Astrocyte of the cerebellum (primary cell): Measurements from ENCODE around the gene DOC2B.
"Not testable (repeated sequence)": the region's sequence is repeated elsewhere in the genome, so short reads cannot be mapped to it uniquely, and the experiment has no call there.

ENCODE experiments used
- DNase-seq: peaks from one replicate; pipeline ENCODE4 v3.0.0-alpha.2; 2011; ENCODE audit warnings: low read depth
- H3K4me3 ChIP-seq: 2 replicates; pipeline ENCODE4 v1.5.1; 2011; ENCODE audit warnings: mild to moderate bottlenecking, low read depth, low read length, moderate library complexity
- CTCF ChIP-seq: IDR thresholded peaks from 2 replicates; pipeline ENCODE4 v1.5.1; 2012; ENCODE audit warnings: low read length, low read depth, moderate library complexity, mild to moderate bottlenecking; ENCODE audit errors: missing control alignments
- in situ Hi-C: cut with HindIII; loops from 2 replicates; pipeline ENCODE4 v1.10.0; 2017; ENCODE audit warnings: low sequenced_read_pairs

The DOC2B gene

GRCh38 chr17:144936-145670 is 36.3 kb downstream of the DOC2B start:
- H3K4me3 ChIP-seq, result no peak overlapping the region
- in situ Hi-C loops, result no loop called here
- DNase-seq, result no peak
- no peak for TF ChIP-seq CTCF

GRCh38 chr17:143785-144281 is 37.6 kb downstream of the DOC2B start:
- no peak overlapping the region for H3K4me3 ChIP-seq
- in situ Hi-C loops, result no loop called here
- peak; percentile 72 for TF ChIP-seq CTCF
- peak; percentile 9 for DNase-seq

- TF ChIP-seq CTCF, result no peak
- in situ Hi-C loops, result no loop called here
- no peak for DNase-seq
- no peak overlapping the region for H3K4me3 ChIP-seq
Measured at GRCh38 chr17:142876-143784, 38.3 kb downstream of the DOC2B start.

- in situ Hi-C loops, result no loop called here
Measured at GRCh38 chr17:142102-142661, 39.3 kb downstream of the DOC2B start.

GRCh38 chr17:139401-140205 is 41.8 kb downstream of the DOC2B start:
- H3K4me3 ChIP-seq, in situ Hi-C loops, DNase-seq: not testable (repeated sequence)

More at GRCh38 chr17:142102-142661, 39.3 kb downstream of the DOC2B start:
- no peak for DNase-seq
- no peak for TF ChIP-seq CTCF
- no peak overlapping the region for H3K4me3 ChIP-seq

- DNase-seq, H3K4me3 ChIP-seq, in situ Hi-C loops: not testable (repeated sequence)
Measured at GRCh38 chr17:137166-137807, 44.2 kb downstream of the DOC2B start, which contains the start of gene SCGB1C2. SCGB1C2 (plus strand) TSS chr17:137569; CDS start chr17:137591, 22 bp downstream.

- in situ Hi-C loops, DNase-seq: not testable (repeated sequence)
Measured at GRCh38 chr17:136531-136930, 44.9 kb downstream of the DOC2B start.

GRCh38 chr17:135895-136294 is 45.6 kb downstream of the DOC2B start:
- H3K4me3 ChIP-seq, DNase-seq, in situ Hi-C loops: not testable (repeated sequence)

More at GRCh38 chr17:136531-136930, 44.9 kb downstream of the DOC2B start:
- H3K4me3 ChIP-seq, result not testable (repeated sequence)

- in situ Hi-C loops, DNase-seq, H3K4me3 ChIP-seq: not testable (repeated sequence)
Measured at GRCh38 chr17:135022-135421, 46.4 kb downstream of the DOC2B start.

GRCh38 chr17:134332-134785 is 47.1 kb downstream of the DOC2B start:
- H3K4me3 ChIP-seq, DNase-seq, in situ Hi-C loops: not testable (repeated sequence)

GRCh38 chr17:133932-134331 is 47.5 kb downstream of the DOC2B start:
- in situ Hi-C loops, DNase-seq: not testable (repeated sequence)

More at GRCh38 chr17:133932-134331, 47.5 kb downstream of the DOC2B start:
- not testable (repeated sequence) for H3K4me3 ChIP-seq
